CD4-positive, alpha-beta T cell treated with Interferon alpha-2 for 1 hour (primary cell): Measurements from ENCODE around the gene CDC27.
"Not testable (repeated sequence)": the region's sequence is repeated elsewhere in the genome, so short reads cannot be mapped to it uniquely, and the experiment has no call there.

Experiments used
- DNase-seq, 2 donors: peaks; one replicate each; pipeline ENCODE4 v3.0.0-alpha.2; 2020 to 2022

The CDC27 gene

GRCh38 chr17:47120521-47121095 lies 68.5 kb downstream of the CDC27 start:
- no peak for DNase-seq

DNA sequence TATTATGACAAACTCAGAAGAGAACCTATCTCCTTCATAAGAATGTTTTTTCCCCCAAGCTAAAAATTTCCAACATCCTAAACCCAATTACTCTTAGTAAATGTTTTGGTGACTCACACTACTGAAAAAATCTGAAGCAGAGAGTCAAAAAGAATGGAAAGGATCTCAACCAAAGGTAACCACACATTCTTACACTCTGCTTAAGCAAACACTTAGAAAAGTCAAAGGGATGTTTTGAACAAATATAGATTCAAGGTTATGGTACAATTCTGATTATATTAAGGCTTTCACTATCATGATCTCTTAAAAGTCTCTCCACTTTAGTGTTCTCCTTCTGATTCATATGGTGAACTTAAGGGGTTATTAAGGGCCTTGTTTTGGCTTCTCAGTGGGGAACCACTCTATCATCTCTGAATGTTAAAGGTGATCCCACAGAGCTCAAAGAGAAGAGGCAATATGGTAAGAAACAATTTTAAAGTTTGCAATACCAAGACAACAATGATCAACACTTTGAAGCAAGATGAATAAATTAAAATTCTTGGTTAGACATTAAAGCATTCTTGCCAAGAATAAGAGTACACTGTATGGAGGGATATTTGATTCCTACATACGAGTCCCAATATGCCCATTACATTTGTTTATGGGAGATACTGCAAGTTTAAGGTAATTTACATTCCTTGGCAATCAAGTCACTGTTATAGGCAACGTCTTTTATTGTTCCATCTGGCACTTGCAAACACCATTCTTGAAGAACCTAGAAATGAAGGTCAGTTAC lies 69.2 kb downstream of the CDC27 start:
- DNase-seq = no peak

- DNase-seq = no peak
These were observed 71.7 kb downstream of the CDC27 start for GRCh38 chr17:47117386-47117785.

DNA sequence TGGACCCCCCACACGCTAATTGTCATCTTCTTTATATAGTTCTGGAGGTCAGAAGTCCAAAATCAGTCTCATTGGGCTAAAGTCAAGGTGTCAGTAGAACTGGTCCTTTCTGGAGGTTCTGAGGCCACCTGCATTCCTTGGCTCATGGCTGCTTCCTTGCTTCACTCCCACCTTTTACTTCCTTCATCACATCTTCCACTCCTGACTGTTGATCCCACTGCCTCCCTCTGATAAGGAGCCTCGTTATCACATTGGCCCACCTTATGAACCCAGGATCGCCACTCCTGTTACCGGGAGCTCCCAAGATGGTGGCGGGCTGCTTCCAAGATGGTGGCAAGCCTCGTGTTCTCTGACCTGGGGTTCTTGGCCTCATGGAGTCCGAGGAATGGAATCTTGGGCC lies 83.0 kb downstream of the CDC27 start:
- no peak for DNase-seq

GRCh38 chr17:47105246-47105645 lies 83.8 kb downstream of the CDC27 start:
- DNase-seq = not testable (repeated sequence)

GRCh38 chr17:47102914-47103313 lies 86.2 kb downstream of the CDC27 start:
- no peak for DNase-seq

DNA sequence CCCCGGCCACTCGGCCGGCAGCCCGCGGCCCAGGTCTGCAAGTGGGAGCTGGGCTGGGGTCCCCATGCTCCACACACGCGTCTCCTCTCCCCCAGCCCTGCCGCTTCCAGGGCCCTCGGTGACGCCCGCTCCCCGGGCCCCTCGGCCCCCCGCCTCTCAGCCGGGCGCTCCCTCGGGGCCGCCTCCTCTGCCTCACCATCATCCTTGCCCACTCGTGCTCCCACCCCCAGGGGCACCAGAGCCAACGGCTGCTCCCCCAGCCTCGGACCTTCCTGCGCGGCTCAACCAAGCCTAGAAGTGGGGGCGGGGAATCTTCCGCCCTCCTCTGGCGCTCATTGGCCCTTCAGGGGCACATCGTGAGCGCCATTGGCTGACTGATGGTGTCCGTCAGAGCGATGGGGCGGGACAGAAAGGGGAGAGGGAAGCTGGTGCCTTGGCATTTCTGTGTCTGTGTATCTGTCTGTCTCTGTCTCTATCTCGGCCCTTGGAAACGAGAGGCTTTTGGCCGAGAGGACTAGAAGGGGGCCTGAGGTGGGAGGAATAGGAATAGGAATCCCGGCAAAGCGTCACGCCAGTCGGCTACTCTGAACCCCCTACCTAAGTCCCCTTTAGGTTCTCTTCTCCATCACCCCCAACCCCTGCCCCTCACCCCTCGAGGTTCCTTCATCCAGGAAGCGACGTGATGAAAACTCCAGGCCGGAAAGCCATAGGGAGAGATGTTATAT lies 88.9 kb downstream of the CDC27 start:
- peak; percentile 89 to 93 for DNase-seq

DNA sequence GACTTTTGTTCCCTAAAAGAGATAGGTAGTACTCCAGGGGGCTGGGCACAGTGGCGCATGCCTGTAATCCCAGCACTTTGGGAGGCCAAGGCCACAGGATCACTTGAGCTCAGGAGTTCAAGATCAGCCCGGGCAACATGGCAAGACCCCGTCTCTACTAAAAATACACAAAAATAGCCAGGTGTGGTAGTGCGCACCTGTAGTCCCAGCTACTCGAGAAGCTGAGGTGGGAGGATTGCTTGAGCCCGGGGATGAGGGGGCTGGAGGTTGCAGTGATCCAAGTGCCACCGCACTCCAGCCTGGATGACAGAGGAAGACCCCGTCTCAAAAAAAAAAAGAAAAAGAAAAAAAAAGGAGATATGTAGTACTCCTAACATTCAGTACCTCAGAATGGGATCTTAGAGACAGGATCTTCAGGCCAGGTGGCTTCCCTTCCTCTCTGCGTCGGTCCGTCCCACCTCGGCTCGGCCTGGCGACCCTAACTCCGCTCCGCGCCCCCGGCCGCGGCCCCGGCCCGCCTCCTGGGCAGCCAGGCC lies 89.6 kb downstream of the CDC27 start:
- DNase-seq = no peak

GRCh38 chr17:47096343-47096742 lies 92.8 kb downstream of the CDC27 start:
- no peak for DNase-seq

DNA sequence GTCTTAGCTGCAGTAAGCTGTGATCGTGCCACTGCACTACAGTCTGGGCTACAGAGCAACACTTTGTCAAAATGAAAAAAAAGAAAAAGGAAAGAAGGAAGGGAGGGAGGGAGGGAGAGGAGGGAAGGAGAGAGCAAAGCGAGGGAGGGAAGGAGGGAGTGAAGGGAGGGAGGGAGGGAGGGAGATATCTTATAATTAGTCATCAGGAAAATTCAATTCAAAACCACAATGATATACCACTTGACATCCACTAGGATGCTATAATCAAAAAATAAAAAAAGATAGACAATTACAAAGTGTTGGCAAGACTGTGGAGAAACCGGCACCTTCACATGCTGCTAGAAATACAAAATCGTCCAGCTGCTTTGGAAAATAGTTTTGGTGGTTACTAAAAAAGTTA lies 93.8 kb downstream of the CDC27 start:
- DNase-seq = no peak

- DNase-seq = no peak
These were observed 102.0 kb downstream of the CDC27 start for GRCh38 chr17:47087093-47087492.

GRCh38 chr17:47085736-47086135 lies 103.4 kb downstream of the CDC27 start:
- DNase-seq = no peak

DNA sequence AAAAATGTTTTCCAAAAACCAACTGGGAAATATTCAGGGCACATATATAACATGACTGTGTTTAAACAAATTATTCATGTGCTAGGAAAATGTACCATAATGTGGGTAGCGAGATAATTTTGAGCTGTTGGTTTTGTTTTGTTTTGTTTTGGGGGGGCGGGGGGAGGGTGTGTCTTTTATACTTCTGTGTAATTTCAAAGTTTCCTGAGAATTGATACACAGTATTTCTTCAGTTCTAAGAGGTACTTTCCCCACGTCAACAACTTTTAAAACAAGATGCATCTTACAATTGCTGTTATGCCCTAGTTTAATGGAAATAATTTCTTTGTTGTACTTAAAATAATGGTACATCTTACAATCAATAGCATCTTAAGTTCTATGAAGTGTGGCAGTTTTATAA lies 110.3 kb downstream of the CDC27 start:
- no peak for DNase-seq

DNA sequence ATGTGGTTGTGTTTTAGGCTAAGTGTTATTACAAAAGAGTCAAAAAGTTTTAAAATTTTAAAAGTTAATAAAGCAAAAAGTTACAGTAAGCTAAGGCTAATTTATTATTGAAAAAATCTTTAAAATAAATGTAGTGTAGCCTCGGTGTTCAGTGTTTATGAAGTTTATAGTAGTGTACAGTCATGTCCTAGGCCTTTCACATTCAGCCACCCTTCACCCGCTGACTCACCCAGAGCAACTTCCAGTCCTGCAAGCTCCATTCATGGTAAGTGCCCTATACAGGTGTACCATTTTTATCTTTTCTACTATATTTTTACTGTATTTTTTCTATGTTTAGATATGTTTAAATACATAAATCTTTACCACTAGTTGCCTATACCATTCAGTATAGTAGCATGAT lies 111.5 kb downstream of the CDC27 start:
- no peak for DNase-seq

GRCh38 chr17:47076171-47076570 lies 112.9 kb downstream of the CDC27 start:
- no peak for DNase-seq

DNA sequence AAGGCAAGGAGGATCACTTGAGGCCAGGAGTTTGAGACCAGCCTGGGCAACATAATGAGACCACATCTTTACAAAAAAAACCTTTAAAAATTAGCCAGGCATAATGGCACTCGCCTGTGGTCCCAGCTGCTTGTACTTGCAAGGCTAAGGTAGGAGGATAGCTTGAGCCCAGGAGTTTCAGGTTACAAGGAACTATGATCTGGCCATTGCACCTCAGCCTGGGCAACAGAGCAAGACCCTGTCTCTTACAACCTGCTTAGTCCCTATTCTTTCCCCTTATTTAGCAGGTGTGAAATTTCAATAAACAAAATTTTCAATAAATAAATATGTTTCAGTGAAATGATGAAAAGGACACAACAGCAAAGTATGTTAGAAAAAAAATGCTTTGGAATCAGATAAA lies 114.7 kb downstream of the CDC27 start:
- not testable (repeated sequence) for DNase-seq

DNA sequence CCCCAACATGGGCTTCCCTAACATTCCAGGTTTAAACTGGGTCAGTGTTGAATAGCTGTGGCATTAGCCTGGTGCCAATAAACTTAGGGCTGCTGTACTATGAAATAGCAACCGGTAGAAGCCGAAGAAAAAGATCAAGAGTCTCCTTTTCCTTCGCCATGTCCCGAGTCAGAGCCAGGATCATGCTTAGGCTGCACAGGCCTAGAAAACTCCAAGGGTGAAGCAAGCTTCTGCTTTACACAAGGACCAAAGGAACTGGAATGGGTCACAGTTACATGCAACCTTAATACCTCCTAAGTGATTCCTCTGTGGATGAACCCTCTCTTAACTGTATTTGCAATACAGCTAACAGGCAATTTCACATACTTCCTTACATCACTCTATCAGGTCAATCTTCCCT lies 115.5 kb downstream of the CDC27 start:
- not testable (repeated sequence) for DNase-seq

GRCh38 chr17:47072886-47073285 lies 116.2 kb downstream of the CDC27 start:
- peak in 1 of 2 donors; percentile 4 for DNase-seq

DNA sequence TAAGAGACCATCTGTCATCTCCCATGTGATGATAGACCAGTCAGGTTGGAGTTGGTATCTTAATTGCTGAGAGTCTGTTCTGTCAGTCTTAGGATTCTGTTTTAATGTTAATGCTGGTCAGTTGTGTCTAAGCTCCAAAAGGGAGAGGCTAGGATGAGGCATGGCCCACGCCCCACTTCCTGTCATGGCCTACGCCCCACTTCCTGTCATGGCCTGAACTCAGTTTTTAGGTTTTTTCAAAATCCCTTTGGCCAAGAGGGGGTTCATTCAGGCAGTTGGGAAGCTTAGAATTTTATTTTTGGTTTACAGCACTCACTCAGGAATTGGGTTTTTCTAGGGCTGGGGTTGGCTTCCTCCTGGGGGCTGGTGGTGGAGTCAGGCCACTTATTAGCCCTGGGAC lies 117.9 kb downstream of the CDC27 start:
- not testable (repeated sequence) for DNase-seq

- DNase-seq = not testable (repeated sequence)
These were observed 118.8 kb downstream of the CDC27 start for GRCh38 chr17:47070266-47070665.
